Keratinocyte (primary cell): ENCODE measurements around the gene KRT9. TPM values are rescaled to one million over a fixed set of nuclear protein-coding genes. Genes with fewer than 3 reads are reported as not detected.
A peak's percentile ranks its signal among the peaks of the same experiment; 100 is the strongest.
"Not testable (repeated sequence)": the region's sequence is repeated elsewhere in the genome, so short reads cannot be mapped to it uniquely, and the experiment has no call there.

Experiments used
- DNase-seq: peaks from one replicate; pipeline ENCODE4 v3.0.0-alpha.2; 2011; ENCODE audit warnings: low read depth, missing footprints, low spot score
- FAIRE-seq: peaks from 2 replicates; lab custom pipeline; 2011; peaks lifted over from hg19 to GRCh38; lab: Jason Lieb, UNC
- H2AFZ ChIP-seq: 2 replicates; pipeline ENCODE4 v1.6.0; 2012; ENCODE audit warnings: low read length, control low read depth, inconsistent platforms; ENCODE audit not compliant: control insufficient read depth
- H3K27ac ChIP-seq: 2 replicates; pipeline ENCODE4 v1.5.1; 2011; ENCODE audit warnings: low read length; ENCODE audit not compliant: control insufficient read depth, insufficient read depth
- H3K27me3 ChIP-seq: 3 replicates; pipeline ENCODE4 v1.6.0; 2011; ENCODE audit warnings: low read length; ENCODE audit not compliant: control insufficient read depth, insufficient read depth; ENCODE audit errors: extremely low read depth
- H3K36me3 ChIP-seq, 2 experiments: 2 replicates in 1 of 2; 3 replicates in 1 of 2; pipeline ENCODE4 v1.5.1; 2011; ENCODE audit warnings: low read length in 2 of 2, mild to moderate bottlenecking in 1 of 2; ENCODE audit not compliant: control insufficient read depth in 2 of 2, insufficient read depth in 2 of 2; ENCODE audit errors: extremely low read depth in 1 of 2
- H3K4me1 ChIP-seq: 3 replicates; pipeline ENCODE4 v1.5.1; 2011; ENCODE audit warnings: low read length; ENCODE audit not compliant: control insufficient read depth, insufficient read depth; ENCODE audit errors: extremely low read depth
- H3K4me2 ChIP-seq: 3 replicates; pipeline ENCODE4 v1.6.0; 2011; ENCODE audit warnings: low read depth, low read length; ENCODE audit not compliant: control insufficient read depth, insufficient read depth; ENCODE audit errors: extremely low read depth
- H3K4me3 ChIP-seq, 3 experiments: fragments of 200-600 bp in 1 of 3; sonication (generic) in 1 of 3; 2 replicates in 2 of 3; 3 replicates in 1 of 3; pipeline ENCODE4 v1.5.1; 2011 to 2016; ENCODE audit warnings: low read length in 3 of 3, mild to moderate bottlenecking in 3 of 3, control low read depth in 2 of 3, inconsistent platforms in 1 of 3, low read depth in 1 of 3, mixed read lengths in 1 of 3, mixed run types in 1 of 3, moderate library complexity in 1 of 3; ENCODE audit not compliant: control insufficient read depth in 2 of 3, insufficient read depth in 2 of 3; ENCODE audit errors: extremely low read depth in 1 of 3
- H3K79me2 ChIP-seq: 2 replicates; pipeline ENCODE4 v1.6.0; 2012; ENCODE audit warnings: low read length; ENCODE audit not compliant: control insufficient read depth, insufficient read depth
- H3K9ac ChIP-seq: 3 replicates; pipeline ENCODE4 v1.6.0; 2011; ENCODE audit warnings: low read length; ENCODE audit not compliant: control insufficient read depth, insufficient read depth; ENCODE audit errors: extremely low read depth
- H3K9me1 ChIP-seq: 3 replicates; pipeline ENCODE4 v1.6.0; 2011; ENCODE audit warnings: low read length; ENCODE audit not compliant: control insufficient read depth, insufficient read depth; ENCODE audit errors: extremely low read depth
- H3K9me3 ChIP-seq: 2 replicates; pipeline ENCODE4 v1.5.1; 2012; ENCODE audit warnings: low read depth, low read length; ENCODE audit not compliant: control insufficient read depth
- H4K20me1 ChIP-seq: 3 replicates; pipeline ENCODE4 v1.6.0; 2011; ENCODE audit warnings: low read length; ENCODE audit not compliant: control insufficient read depth, insufficient read depth; ENCODE audit errors: extremely low read depth
- CTCF ChIP-seq, 3 experiments: IDR thresholded peaks in 1 of 3; conservative IDR thresholded peaks in 1 of 3; optimal IDR thresholded peaks in 1 of 3; 2 replicates in 2 of 3; 3 replicates in 1 of 3; pipeline versions ENCODE3 to v1.5.1; 2011; ENCODE audit warnings: low read length in 3 of 3, mild to moderate bottlenecking in 3 of 3, moderate library complexity in 2 of 3, control low read depth in 1 of 3, inconsistent platforms in 1 of 3; ENCODE audit not compliant: insufficient read depth in 2 of 3; ENCODE audit errors: extremely low read depth in 1 of 3
- EZH2 ChIP-seq: IDR thresholded peaks from one replicate; pipeline ENCODE4 v1.6.1; 2012; ENCODE audit warnings: inconsistent platforms, mild to moderate bottlenecking, low read length, moderate library complexity
- dilution Hi-C: fragments of 300-500 bp; cut with MboI; formaldehyde crosslinking; loops from one replicate; pipeline ENCODE4 v1.7.0; 2020; ENCODE audit warnings: low sequenced_read_pairs; ENCODE audit not compliant: extremely low pct_ligation_motif_present
- polyA plus RNA-seq, 5 experiments: library from polyadenylated mRNA; depleted of rRNA in 3 of 5; stranded (reverse) in 3 of 5; stranded (forward) in 1 of 5; unstranded in 1 of 5; fragments of >200 nt; gene quantifications; 1 replicate in 1 of 5; 2 replicates in 3 of 5; 3 replicates in 1 of 5; pipeline versions ENCODE4 v1.2.1 to v1.2.3, GENCODE V29; 2011 to 2012; ENCODE audit warnings: missing spikeins in 2 of 5, low read depth in 1 of 5, low replicate concordance in 1 of 5

Gene KRT9
- polyA plus RNA-seq, 1 donor (not counting 4 experiments of a cell fraction or from before 2014, with no cell fraction given), result 1.6 TPM

DNA sequence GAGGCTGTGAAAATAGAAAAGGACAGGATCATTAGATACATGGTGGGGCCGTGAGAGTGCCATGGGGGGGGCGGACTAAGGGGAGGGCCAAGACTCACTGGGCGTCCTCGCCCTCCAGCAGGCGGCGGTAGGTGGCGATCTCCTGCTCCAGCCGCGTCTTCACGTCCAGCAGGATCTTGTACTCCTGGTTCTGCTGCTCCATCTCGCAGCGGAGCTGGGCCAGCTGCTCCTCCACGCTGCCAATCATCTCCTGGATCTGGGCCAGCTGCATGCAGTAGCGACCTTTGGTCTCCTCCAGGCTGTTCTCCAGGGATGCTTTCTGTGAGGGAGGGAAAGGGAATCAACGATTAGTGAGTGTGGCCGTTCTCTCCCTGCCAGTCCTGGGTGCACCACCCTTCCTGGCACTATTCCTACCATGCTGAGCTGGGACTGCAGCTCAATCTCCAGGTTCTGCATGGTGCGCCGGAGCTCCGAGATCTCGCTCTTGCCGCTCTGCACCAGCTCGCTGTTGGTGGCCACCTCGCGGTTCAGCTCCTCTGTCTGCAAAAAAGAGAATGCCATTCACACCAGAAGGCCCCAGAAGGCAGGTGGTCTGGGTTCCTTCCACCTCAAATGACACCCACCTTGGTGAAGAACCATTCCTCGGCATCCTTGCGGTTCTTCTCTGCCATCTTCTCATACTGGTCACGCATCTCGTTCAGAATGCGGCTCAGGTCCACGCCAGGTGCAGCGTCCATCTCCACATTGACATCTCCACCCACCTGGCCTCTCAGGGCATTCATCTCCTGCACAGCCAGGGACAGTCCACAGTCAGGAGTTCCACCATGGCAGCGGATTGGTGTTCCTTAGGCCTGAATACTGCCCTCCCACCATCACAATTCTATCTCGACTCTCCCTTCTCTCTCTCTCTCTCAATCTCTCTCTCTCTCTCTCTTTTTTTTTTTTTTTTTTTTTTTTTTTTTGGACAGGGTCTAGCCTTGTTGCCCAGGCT, 11.6 kb upstream of the KRT9 start:
- H3K9ac ChIP-seq, result peak overlapping the region; percentile 96
- H3K9me1 ChIP-seq, result no peaks in the 10 kb centered on the region
- H3K79me2 ChIP-seq, result peaks cover 24% of the 10 kb centered on the region
- no peak for FAIRE-seq
- H3K4me3 ChIP-seq, result peak overlapping the region; percentile 64 to 94 (median 90)
- DNase-seq, result peak; percentile 67
- H4K20me1 ChIP-seq, result peaks cover 31% of the 10 kb centered on the region
- H3K27ac ChIP-seq, result peak overlapping the region; percentile 97
- H3K27me3 ChIP-seq, result no peaks in the 10 kb centered on the region
- peak overlapping the region; percentile 78 for H3K4me2 ChIP-seq
- peaks cover 58% of the 10 kb centered on the region for H3K4me1 ChIP-seq
- H2AFZ ChIP-seq, result no peak overlapping the region
- peak; percentile 34 to 68 (median 34) for TF ChIP-seq CTCF (optimal IDR thresholded peaks at IDR 0.05 in 1 of 3, IDR thresholded peaks at IDR 0.05 in 1 of 3, conservative IDR thresholded peaks at IDR 0.05 in 1 of 3; ENCODE audit: extremely low read depth in 1 of 3, insufficient read depth in 2 of 3, low read length in 3 of 3)
- no peak for TF ChIP-seq EZH2
- no peaks in the 10 kb centered on the region for H3K9me3 ChIP-seq
- dilution Hi-C loops, result no loop called here
- peaks cover 14 to 32% of the 10 kb centered on the region in 2 experiments for H3K36me3 ChIP-seq

GRCh38 chr17:41582061-41582968, 10.5 kb upstream of the KRT9 start:
- dilution Hi-C loops, H3K9me3 ChIP-seq, H3K27me3 ChIP-seq, H2AFZ ChIP-seq, H3K9me1 ChIP-seq: not testable (repeated sequence)
- Histone ChIP-seq H3K9ac (peak overlapping the region; percentile 77), H3K27ac (peak overlapping the region; percentile 97), H3K36me3 (peaks cover 14 to 32% of the 10 kb centered on the region in 2 experiments), H3K79me2 (peaks cover 21% of the 10 kb centered on the region), H3K4me3 (peak overlapping the region in 1 of 3 experiments; percentile 25), H3K4me1 (peaks cover 51% of the 10 kb centered on the region), H3K4me2 (peak overlapping the region; percentile 40), H4K20me1 (peaks cover 31% of the 10 kb centered on the region)
- DNase-seq (peak; percentile 56), FAIRE-seq (peak; percentile 61)
